Measurements from ENCODE around the gene BCAS1.

GRCh38 chr20:54097236-54097529, 26.8 kb upstream of the BCAS1 start:
- TF ChIP-seq CTCF (IDR thresholded peaks at IDR 0.05; ENCODE audit: low read length), result no peak
- TF ChIP-seq EZH2 (optimal IDR thresholded peaks at IDR 0.05; ENCODE audit: low read depth, low read length), result no peak
